ENCODE measurements around the gene COA8. TPM values are rescaled to one million over a fixed set of nuclear protein-coding genes. Genes with fewer than 3 reads are reported as not detected.

Gene COA8
- polyA plus RNA-seq, 1 donor from 2014 or later, result 169 TPM

- Histone ChIP-seq H3K9me3 (ENCODE audit: low read length) (no peaks in the 10 kb centered on the region), H3K27ac (ENCODE audit: low read length) (peak overlapping the region; percentile 41), H3K79me2 (replicated peaks; ENCODE audit: insufficient read depth, low read length) (no peaks in the 10 kb centered on the region), H3K9me2 (ENCODE audit: insufficient read depth, low read length) (no peaks in the 10 kb centered on the region), H3K27me3 (ENCODE audit: insufficient read depth, low read depth, low read length) (no peaks in the 10 kb centered on the region), H4K20me1 (ENCODE audit: insufficient read depth) (no peaks in the 10 kb centered on the region), H3K9ac (ENCODE audit: low read length) (peak overlapping the region; percentile 55), H3K4me3 (ENCODE audit: low read length) (peak overlapping the region; percentile 37), H2AFZ (ENCODE audit: low read depth, low read length) (peak overlapping the region; percentile 27), H3K36me3 (ENCODE audit: insufficient read depth, low read length) (no peaks in the 10 kb centered on the region), H3F3A (ENCODE audit: insufficient read depth, low read length, poor library complexity, severe bottlenecking) (no peaks in the 10 kb centered on the region), H3K4me2 (ENCODE audit: low read length) (no peak overlapping the region)
- TF ChIP-seq TAF1 (IDR thresholded peaks at IDR 0.05; ENCODE audit: low read depth), result no peak
- peak; percentile 8 for TF ChIP-seq POLR2AphosphoS5 (IDR thresholded peaks at IDR 0.05)
- TF ChIP-seq, protein P1, sequence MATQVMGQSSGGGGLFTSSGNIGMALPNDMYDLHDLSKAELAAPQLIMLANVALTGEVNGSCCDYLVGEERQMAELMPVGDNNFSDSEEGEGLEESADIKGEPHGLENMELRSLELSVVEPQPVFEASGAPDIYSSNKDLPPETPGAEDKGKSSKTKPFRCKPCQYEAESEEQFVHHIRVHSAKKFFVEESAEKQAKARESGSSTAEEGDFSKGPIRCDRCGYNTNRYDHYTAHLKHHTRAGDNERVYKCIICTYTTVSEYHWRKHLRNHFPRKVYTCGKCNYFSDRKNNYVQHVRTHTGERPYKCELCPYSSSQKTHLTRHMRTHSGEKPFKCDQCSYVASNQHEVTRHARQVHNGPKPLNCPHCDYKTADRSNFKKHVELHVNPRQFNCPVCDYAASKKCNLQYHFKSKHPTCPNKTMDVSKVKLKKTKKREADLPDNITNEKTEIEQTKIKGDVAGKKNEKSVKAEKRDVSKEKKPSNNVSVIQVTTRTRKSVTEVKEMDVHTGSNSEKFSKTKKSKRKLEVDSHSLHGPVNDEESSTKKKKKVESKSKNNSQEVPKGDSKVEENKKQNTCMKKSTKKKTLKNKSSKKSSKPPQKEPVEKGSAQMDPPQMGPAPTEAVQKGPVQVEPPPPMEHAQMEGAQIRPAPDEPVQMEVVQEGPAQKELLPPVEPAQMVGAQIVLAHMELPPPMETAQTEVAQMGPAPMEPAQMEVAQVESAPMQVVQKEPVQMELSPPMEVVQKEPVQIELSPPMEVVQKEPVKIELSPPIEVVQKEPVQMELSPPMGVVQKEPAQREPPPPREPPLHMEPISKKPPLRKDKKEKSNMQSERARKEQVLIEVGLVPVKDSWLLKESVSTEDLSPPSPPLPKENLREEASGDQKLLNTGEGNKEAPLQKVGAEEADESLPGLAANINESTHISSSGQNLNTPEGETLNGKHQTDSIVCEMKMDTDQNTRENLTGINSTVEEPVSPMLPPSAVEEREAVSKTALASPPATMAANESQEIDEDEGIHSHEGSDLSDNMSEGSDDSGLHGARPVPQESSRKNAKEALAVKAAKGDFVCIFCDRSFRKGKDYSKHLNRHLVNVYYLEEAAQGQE (IDR thresholded peaks at IDR 0.05; ENCODE audit: borderline replicate concordance), result no peak
- TF ChIP-seq, protein P2, sequence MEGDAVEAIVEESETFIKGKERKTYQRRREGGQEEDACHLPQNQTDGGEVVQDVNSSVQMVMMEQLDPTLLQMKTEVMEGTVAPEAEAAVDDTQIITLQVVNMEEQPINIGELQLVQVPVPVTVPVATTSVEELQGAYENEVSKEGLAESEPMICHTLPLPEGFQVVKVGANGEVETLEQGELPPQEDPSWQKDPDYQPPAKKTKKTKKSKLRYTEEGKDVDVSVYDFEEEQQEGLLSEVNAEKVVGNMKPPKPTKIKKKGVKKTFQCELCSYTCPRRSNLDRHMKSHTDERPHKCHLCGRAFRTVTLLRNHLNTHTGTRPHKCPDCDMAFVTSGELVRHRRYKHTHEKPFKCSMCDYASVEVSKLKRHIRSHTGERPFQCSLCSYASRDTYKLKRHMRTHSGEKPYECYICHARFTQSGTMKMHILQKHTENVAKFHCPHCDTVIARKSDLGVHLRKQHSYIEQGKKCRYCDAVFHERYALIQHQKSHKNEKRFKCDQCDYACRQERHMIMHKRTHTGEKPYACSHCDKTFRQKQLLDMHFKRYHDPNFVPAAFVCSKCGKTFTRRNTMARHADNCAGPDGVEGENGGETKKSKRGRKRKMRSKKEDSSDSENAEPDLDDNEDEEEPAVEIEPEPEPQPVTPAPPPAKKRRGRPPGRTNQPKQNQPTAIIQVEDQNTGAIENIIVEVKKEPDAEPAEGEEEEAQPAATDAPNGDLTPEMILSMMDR (IDR thresholded peaks at IDR 0.05; ENCODE audit: poor library complexity, severe bottlenecking), result no peak
- TF ChIP-seq SMC3 (conservative IDR thresholded peaks at IDR 0.05; ENCODE audit: poor library complexity), result no peak
- no peak for TF ChIP-seq MXI1 (conservative IDR thresholded peaks at IDR 0.05; ENCODE audit: poor library complexity, severe bottlenecking)
- no peak for TF ChIP-seq EZH2 (IDR thresholded peaks at IDR 0.05; ENCODE audit: borderline replicate concordance, insufficient read depth, low read length, poor library complexity, severe bottlenecking)
Measured at GRCh38 chr14:103542605-103543088, 20.1 kb upstream of the COA8 start.

DNA sequence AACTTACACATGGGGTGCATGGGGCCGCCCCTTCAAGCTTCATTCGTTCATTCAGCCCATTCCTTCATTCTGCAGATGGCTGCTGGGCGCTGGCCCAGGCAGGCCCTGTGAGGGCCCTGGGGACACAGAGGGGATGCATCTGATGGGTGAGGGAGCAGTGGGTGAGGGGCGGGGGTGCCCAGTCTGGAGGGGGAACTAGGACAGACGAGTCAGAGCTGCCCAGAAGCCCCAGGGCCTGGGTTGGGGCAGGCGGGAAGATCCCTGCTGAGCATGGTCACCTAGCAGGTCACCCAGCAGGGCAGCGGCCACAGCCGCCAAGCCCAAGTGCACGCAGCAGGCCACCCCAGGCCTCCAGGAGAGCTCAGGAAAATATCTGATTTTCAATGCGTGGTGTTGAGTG, 19.6 kb upstream of the COA8 start:
- H3K9me2 ChIP-seq (ENCODE audit: insufficient read depth, low read length), result no peaks in the 10 kb centered on the region
- no peaks in the 10 kb centered on the region for H3K79me2 ChIP-seq (replicated peaks; ENCODE audit: insufficient read depth, low read length)
- H3K36me3 ChIP-seq (ENCODE audit: insufficient read depth, low read length), result no peaks in the 10 kb centered on the region
- H3K27me3 ChIP-seq (ENCODE audit: insufficient read depth, low read depth, low read length), result no peaks in the 10 kb centered on the region
- H3K9me3 ChIP-seq (ENCODE audit: low read length), result no peaks in the 10 kb centered on the region
- peak overlapping the region; percentile 37 for H3K4me3 ChIP-seq (ENCODE audit: low read length)
- peak overlapping the region; percentile 41 for H3K27ac ChIP-seq (ENCODE audit: low read length)
- no peaks in the 10 kb centered on the region for H4K20me1 ChIP-seq (ENCODE audit: insufficient read depth)
- H3K4me2 ChIP-seq (ENCODE audit: low read length), result no peak overlapping the region
- H3F3A ChIP-seq (ENCODE audit: insufficient read depth, low read length, poor library complexity, severe bottlenecking), result no peaks in the 10 kb centered on the region
- peak overlapping the region; percentile 55 for H3K9ac ChIP-seq (ENCODE audit: low read length)
- TF ChIP-seq SMC3 (conservative IDR thresholded peaks at IDR 0.05; ENCODE audit: poor library complexity) (no peak), EZH2 (IDR thresholded peaks at IDR 0.05; ENCODE audit: borderline replicate concordance, insufficient read depth, low read length, poor library complexity, severe bottlenecking) (no peak), EP300 (conservative IDR thresholded peaks at IDR 0.05; ENCODE audit: poor library complexity, severe bottlenecking) (no peak)
- peak overlapping the region; percentile 0 for H2AFZ ChIP-seq (ENCODE audit: low read depth, low read length)
